Pancreas (tissue), 10 donors: ENCODE results near the gene RAB42. TPM values are rescaled to one million over a fixed set of nuclear protein-coding genes. Genes with fewer than 3 reads are reported as not detected.

Experiments used
- ATAC-seq, 4 donors: fragments of 200-7000 bp; cut with Tn5 transposase; one replicate each; pipeline versions ENCODE4 v1.8.0 to v1.9.1; 2020; ENCODE audit warnings: mild to moderate bottlenecking in 4 of 4, moderate library complexity in 4 of 4
- DNase-seq, 6 donors: peaks; one replicate each; pipeline ENCODE4 v3.0.0-alpha.2; 2020
- FAIRE-seq: peaks from 2 replicates; lab custom pipeline; 2012; peaks lifted over from hg19 to GRCh38; lab: Jason Lieb, UNC
- H3K27ac ChIP-seq, 4 donors: fragments of 200-600 bp; sonication (generic); 1 replicate in 3 of 4; 2 replicates in 1 of 4; pipeline versions ENCODE4 v1.5.0 to v1.8.0; 2020
- H3K27me3 ChIP-seq, 4 donors: fragments of 200-600 bp; one replicate each; pipeline ENCODE4 v1.8.0; 2021
- H3K36me3 ChIP-seq, 3 donors: fragments of 200-600 bp; sonication (generic) in 1 of 3; one replicate each; pipeline versions ENCODE4 v1.5.0 to v1.8.0; 2020 to 2021
- H3K4me1 ChIP-seq, 3 donors: fragments of 200-600 bp; one replicate each; pipeline ENCODE4 v1.8.0; 2021
- H3K4me3 ChIP-seq, 4 donors: fragments of 200-600 bp; sonication (generic) in 2 of 4; one replicate each; pipeline versions ENCODE4 v1.5.0 to v1.8.0; 2020 to 2021
- H3K9me3 ChIP-seq, 4 donors: fragments of 200-600 bp; one replicate each; pipeline ENCODE4 v1.8.0; 2021
- WGBS, 2 donors: extraction: QIAGEN DNeasy Blood & Tissue Kit; methylation state at CpG; one replicate each; pipeline ENCODE4 v1.1.7; 2013; 5-methylcytosine and 5-hydroxymethylcytosine counted together
- intact Hi-C, 3 donors: fragments of 100-400 bp; cut with DNase I; formaldehyde crosslinking; loops; one replicate each; pipeline versions ENCODE4 v1.11.1 to v1.14.2; 2022
- polyA plus RNA-seq, 2 donors: library from polyadenylated mRNA; stranded (reverse); fragments of 200-250 nt; gene quantifications; one replicate each; pipeline ENCODE4 v1.2.3, GENCODE V29; 2013
- total RNA-seq, 6 donors: library from RNA; stranded (reverse); fragmentation: NEBNext Ultra II Directional in 4 of 6; extraction: Animal tissue kit (Norgen Biotek cat#: 25700) in 4 of 6; gene quantifications; one replicate each; pipeline versions ENCODE4 v1.2.1 to v1.2.4, GENCODE V29; 2021 to 2023
- TF ChIP-seq, protein P1 (sequence below), 4 donors: fragments of 200-600 bp; sonication (generic) in 3 of 4; IDR thresholded peaks; one replicate each; pipeline versions ENCODE4 v1.5.0 to v1.8.0; 2021; ENCODE audit warnings: antibody characterized with exemption in 4 of 4
- donor health status: healthy with polysubstance abuse.
- donor health status: DM: no; HTN: no; CAD: no; lungs with moderate emphysema.
- donor health status: DM: no; HTN: no; CAD: no.
- donor health status: control.
- donor health status: control.
- donor health status: Bipolar disorder and iron deficiency.
- donor health status: DM: yes; HTN: yes; CAD: no.
- donor health status: DM: no; HTN: no; CAD: no.
- donor health status: DM: no; HTN: no; CAD: no.
- donor health status: DM: yes; HTN: yes; CAD: no.

RAB42 gene
- total and polyA plus RNA-seq, 8 donors = 0.14 to 3.0 (median 0.53) TPM

DNA sequence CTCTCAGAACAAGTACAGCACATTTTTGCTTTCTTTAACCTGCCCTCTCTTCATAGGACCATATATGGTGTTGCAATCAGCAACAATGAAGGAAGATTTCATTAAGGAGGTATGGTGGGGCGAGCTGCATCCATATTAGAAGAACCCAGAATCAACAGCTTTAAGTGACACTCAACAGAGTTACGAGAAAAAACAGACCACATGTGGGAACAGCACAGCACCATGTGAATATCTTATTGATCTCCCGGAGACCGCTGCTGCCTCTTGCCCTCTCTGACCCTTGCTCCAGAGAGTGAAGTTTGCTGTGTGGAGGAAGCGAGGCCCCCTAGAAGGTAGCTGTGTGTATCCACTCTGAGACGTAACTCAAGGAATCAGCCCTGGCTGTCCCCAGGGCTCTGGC is 12.9 kb downstream of the RAB42 start:
- H3K4me1 ChIP-seq = no peaks in the 10 kb centered on the region
- WGBS, 2 donors = 90 to 94% methylated on average over 6 of the region's 6 CpGs
- no peak for FAIRE-seq
- peaks cover 0 to 38% (median 12%) of the 10 kb centered on the region in 3 donors for H3K36me3 ChIP-seq
- H3K4me3 ChIP-seq = no peak overlapping the region
- H3K9me3 ChIP-seq = no peaks in the 10 kb centered on the region
- no peaks in the 10 kb centered on the region for H3K27me3 ChIP-seq
- TF ChIP-seq, protein P1, sequence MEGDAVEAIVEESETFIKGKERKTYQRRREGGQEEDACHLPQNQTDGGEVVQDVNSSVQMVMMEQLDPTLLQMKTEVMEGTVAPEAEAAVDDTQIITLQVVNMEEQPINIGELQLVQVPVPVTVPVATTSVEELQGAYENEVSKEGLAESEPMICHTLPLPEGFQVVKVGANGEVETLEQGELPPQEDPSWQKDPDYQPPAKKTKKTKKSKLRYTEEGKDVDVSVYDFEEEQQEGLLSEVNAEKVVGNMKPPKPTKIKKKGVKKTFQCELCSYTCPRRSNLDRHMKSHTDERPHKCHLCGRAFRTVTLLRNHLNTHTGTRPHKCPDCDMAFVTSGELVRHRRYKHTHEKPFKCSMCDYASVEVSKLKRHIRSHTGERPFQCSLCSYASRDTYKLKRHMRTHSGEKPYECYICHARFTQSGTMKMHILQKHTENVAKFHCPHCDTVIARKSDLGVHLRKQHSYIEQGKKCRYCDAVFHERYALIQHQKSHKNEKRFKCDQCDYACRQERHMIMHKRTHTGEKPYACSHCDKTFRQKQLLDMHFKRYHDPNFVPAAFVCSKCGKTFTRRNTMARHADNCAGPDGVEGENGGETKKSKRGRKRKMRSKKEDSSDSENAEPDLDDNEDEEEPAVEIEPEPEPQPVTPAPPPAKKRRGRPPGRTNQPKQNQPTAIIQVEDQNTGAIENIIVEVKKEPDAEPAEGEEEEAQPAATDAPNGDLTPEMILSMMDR (IDR thresholded peaks at IDR 0.05) = no peak
- no peak for DNase-seq
- intact Hi-C loops = loop anchor here in 1 of 3 donors (10.0 kb wide), 1 partner anchor 80 kb away; no protein-coding TSS in a partner anchor
- no peak overlapping the region for H3K27ac ChIP-seq
- ATAC-seq = no peak

DNA sequence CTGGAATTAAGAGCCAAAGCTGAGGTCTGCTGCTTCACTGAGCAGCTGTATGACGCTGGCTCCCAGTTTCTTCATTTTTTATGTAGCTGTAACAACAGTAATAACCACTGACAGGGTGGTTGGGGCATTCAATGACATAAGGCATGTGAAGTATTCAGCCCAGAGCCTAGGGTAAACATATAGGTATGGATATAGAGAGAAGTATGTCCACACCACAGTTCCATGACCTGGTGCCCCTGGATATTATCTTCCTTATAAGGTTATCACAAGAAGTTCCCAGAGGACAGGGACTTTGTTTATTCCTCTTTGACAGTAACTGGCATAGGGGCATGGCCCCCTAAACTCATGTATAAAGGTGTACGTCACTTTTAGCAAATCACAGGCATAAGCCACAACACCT is 14.7 kb downstream of the RAB42 start:
- 89 to 93% methylated on average over 2 of the region's 2 CpGs for WGBS, 2 donors
- no peak for FAIRE-seq
- Histone ChIP-seq H3K27ac (no peak overlapping the region), H3K27me3 (no peaks in the 10 kb centered on the region), H3K36me3 (peaks cover 0 to 44% (median 12%) of the 10 kb centered on the region in 3 donors), H3K9me3 (no peaks in the 10 kb centered on the region), H3K4me1 (no peaks in the 10 kb centered on the region), H3K4me3 (no peak overlapping the region)
- DNase-seq = no peak
- TF ChIP-seq, protein P1 (IDR thresholded peaks at IDR 0.05) = no peak
- intact Hi-C loops = loop anchor here in 1 of 3 donors (10.0 kb wide), 1 partner anchor 82 kb away; no protein-coding TSS in a partner anchor
- ATAC-seq = no peak

DNA sequence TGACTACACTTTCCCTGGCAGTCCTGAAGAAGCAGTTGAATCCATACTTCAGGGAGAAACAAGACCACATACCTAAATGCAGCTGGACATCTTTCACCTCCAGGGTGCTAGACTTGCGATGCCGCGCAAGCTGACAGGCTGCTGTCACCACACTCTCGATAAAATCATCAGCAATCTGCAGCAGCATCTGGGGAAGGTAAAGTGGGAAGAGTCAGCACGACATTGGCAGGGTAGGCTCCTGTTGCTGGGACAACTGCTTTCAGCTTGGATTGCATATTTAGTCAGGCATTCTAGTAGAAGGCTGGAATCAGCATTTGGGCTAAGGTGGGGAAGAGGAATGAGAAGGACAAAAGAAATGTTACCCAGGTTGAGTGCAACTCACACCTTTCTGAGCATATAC is 21.1 kb downstream of the RAB42 start:
- intact Hi-C loops = no loop called here
- no peaks in the 10 kb centered on the region for H3K27me3 ChIP-seq
- H3K4me3 ChIP-seq = no peak overlapping the region
- H3K9me3 ChIP-seq = no peaks in the 10 kb centered on the region
- WGBS, 2 donors = 83 to 86% methylated on average over 5 of the region's 5 CpGs
- FAIRE-seq (no peak), ATAC-seq (no peak), DNase-seq (no peak)
- H3K36me3 ChIP-seq = peaks cover 0 to 46% (median 8%) of the 10 kb centered on the region in 3 donors
- H3K27ac ChIP-seq = no peak overlapping the region
- TF ChIP-seq, protein P1 (IDR thresholded peaks at IDR 0.05) = no peak
- no peaks in the 10 kb centered on the region for H3K4me1 ChIP-seq

DNA sequence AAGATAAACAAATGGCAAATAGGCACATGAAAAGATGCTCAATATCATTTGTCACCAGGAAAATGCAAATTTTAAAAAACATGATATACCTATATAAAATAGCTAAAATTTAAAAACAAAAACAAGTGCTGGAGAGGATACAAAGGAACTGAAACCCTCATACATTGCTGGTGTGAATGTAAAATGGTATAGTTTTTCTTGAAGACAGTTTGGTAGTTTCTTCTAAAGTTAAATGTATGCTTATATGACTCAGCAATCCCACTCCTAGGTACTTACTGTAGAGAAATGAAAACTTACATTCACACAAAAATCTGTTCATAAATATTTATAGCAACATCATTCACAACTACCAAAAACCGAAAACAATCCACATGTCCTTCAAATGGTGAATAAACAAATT is 39.6 kb downstream of the RAB42 start:
- Histone ChIP-seq H3K9me3 (no peaks in the 10 kb centered on the region), H3K27ac (no peak overlapping the region), H3K4me1 (no peaks in the 10 kb centered on the region), H3K27me3 (no peaks in the 10 kb centered on the region), H3K4me3 (no peak overlapping the region), H3K36me3 (no peaks in the 10 kb centered on the region)
- no peak for FAIRE-seq
- 93 to 95% methylated on average over 1 of the region's 1 CpG for WGBS, 2 donors
- no peak for ATAC-seq
- DNase-seq = no peak
- TF ChIP-seq, protein P1 (IDR thresholded peaks at IDR 0.05) = no peak
- intact Hi-C loops = no loop called here

DNA sequence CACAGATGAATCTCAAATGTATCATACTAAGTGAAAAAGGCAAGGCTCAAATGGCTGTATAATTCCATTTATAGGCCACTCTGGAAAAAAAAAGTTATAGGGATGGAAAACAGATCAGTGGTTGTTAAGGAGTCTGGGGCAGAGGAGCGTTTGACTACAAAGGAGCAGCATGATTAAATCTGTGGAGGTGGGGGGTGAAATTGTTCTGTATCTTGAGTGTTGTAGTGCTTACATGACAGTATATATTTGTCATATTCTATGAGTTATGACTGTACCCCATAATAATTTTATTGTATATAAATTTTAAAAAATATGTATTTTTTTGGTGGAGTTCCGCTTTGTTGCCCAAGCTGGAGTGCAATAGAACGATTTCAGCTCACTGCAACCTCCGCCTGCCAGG is 40.5 kb downstream of the RAB42 start:
- Histone ChIP-seq H3K9me3 (no peaks in the 10 kb centered on the region), H3K4me1 (no peaks in the 10 kb centered on the region), H3K4me3 (no peak overlapping the region), H3K27me3 (no peaks in the 10 kb centered on the region), H3K27ac (no peak overlapping the region), H3K36me3 (no peaks in the 10 kb centered on the region)
- no peak for ATAC-seq
- 92 to 94% methylated on average over 4 of the region's 4 CpGs for WGBS, 2 donors
- FAIRE-seq = no peak
- DNase-seq = no peak
- intact Hi-C loops = no loop called here
- TF ChIP-seq, protein P1 (IDR thresholded peaks at IDR 0.05) = no peak
